GM23248 (cell line): ENCODE results near the gene SCGB1C1. TPM values are rescaled to one million over a fixed set of nuclear protein-coding genes. Genes with fewer than 3 reads are reported as not detected.
"Not testable (repeated sequence)": the region's sequence is repeated elsewhere in the genome, so short reads cannot be mapped to it uniquely, and the experiment has no call there.

Experiments
- DNase-seq: peaks from one replicate; pipeline ENCODE4 v3.0.0-alpha.2; 2015
- H2AFZ ChIP-seq: fragments of 200-600 bp; sonication (generic); 2 replicates; pipeline ENCODE4 v1.6.1; 2016; ENCODE audit warnings: antibody characterized with exemption
- H3F3A ChIP-seq: fragments of 200-600 bp; sonication (generic); 2 replicates; pipeline ENCODE4 v1.6.1; 2016; ENCODE audit warnings: mild to moderate bottlenecking, antibody characterized with exemption, mixed run types; ENCODE audit not compliant: insufficient read depth
- H3K27ac ChIP-seq: fragments of 200-600 bp; sonication (generic); 2 replicates; pipeline ENCODE4 v1.5.1; 2016; ENCODE audit warnings: mild to moderate bottlenecking
- H3K27me3 ChIP-seq: fragments of 200-600 bp; sonication (generic); replicated peaks from 2 replicates; pipeline ENCODE4 v1.6.1; 2016; ENCODE audit warnings: mild to moderate bottlenecking; ENCODE audit not compliant: insufficient read depth
- H3K36me3 ChIP-seq: fragments of 200-600 bp; sonication (generic); 2 replicates; pipeline ENCODE4 v1.6.1; 2016; ENCODE audit warnings: low read depth, mild to moderate bottlenecking
- H3K4me1 ChIP-seq: fragments of 200-600 bp; sonication (generic); 2 replicates; pipeline ENCODE4 v1.6.1; 2016; ENCODE audit warnings: mild to moderate bottlenecking; ENCODE audit not compliant: insufficient read depth
- H3K4me2 ChIP-seq: fragments of 200-600 bp; sonication (generic); one replicate; pipeline ENCODE4 v1.6.1; 2016; ENCODE audit warnings: mild to moderate bottlenecking; ENCODE audit not compliant: unreplicated experiment
- H3K4me3 ChIP-seq: fragments of 200-600 bp; sonication (generic); 2 replicates; pipeline ENCODE4 v1.5.1; 2016; ENCODE audit warnings: mild to moderate bottlenecking
- H3K79me2 ChIP-seq: fragments of 200-600 bp; sonication (generic); 2 replicates; pipeline ENCODE4 v1.6.1; 2016; ENCODE audit warnings: mild to moderate bottlenecking; ENCODE audit not compliant: insufficient read depth
- H3K9ac ChIP-seq: fragments of 200-600 bp; sonication (generic); 2 replicates; pipeline ENCODE4 v1.6.1; 2016; ENCODE audit warnings: mild to moderate bottlenecking
- H3K9me2 ChIP-seq: fragments of 200-600 bp; sonication (generic); 2 replicates; pipeline ENCODE4 v1.6.1; 2016; ENCODE audit warnings: mixed run types, mild to moderate bottlenecking, moderate library complexity; ENCODE audit not compliant: insufficient read depth
- H3K9me3 ChIP-seq: fragments of 200-600 bp; sonication (generic); one replicate; pipeline ENCODE4 v1.6.1; 2017; ENCODE audit warnings: low read depth
- H4K20me1 ChIP-seq: fragments of 200-600 bp; sonication (generic); 2 replicates; pipeline ENCODE4 v1.6.0; 2016; ENCODE audit not compliant: insufficient read depth
- EZH2 ChIP-seq: fragments of 200-600 bp; sonication (generic); IDR thresholded peaks from 2 replicates; pipeline ENCODE4 v1.6.1; 2018; ENCODE audit warnings: antibody characterized with exemption, mild to moderate bottlenecking; ENCODE audit not compliant: insufficient read depth, poor library complexity, severe bottlenecking
- EZH2phosphoT487 ChIP-seq: fragments of 200-600 bp; sonication (generic); IDR thresholded peaks from 2 replicates; pipeline ENCODE4 v1.6.1; 2018; ENCODE audit warnings: antibody characterized with exemption, moderate library complexity, mild to moderate bottlenecking, low read depth; ENCODE audit not compliant: insufficient read depth
- WGBS, 2 experiments: methylation state at CpG; one replicate each; pipeline ENCODE4 v1.1.6; 2015 to 2017; ENCODE audit warnings: low lambda C conversion rate in 2 of 2, low coverage in 1 of 2; ENCODE audit errors: missing lambda C conversion rate in 2 of 2; 5-methylcytosine and 5-hydroxymethylcytosine counted together
- in situ Hi-C: fragments of 300-500 bp; cut with MboI; formaldehyde crosslinking; loops from 2 replicates; pipeline ENCODE4 v1.15.0; 2020
- polyA plus RNA-seq: library from polyadenylated mRNA; unstranded; fragments of >200 nt; fragmentation: Nextera tagmentation; extraction: Ambion mirVana; gene quantifications from 2 replicates; pipeline ENCODE4 v1.2.1, GENCODE V29; 2016
- total RNA-seq: library from RNA; depleted of rRNA; stranded (reverse); fragments of >200 nt; shearing (Covaris generic); gene quantifications from 2 replicates; pipeline ENCODE4 v1.2.3, GENCODE V29; 2014

The SCGB1C1 gene
- total and polyA plus RNA-seq, 2 experiments from 2014 or later = not detected

- H3K9ac ChIP-seq = no peak overlapping the region
- WGBS, 2 experiments = 85 to 90% methylated on average over 3 of the region's 3 CpGs
- TF ChIP-seq EZH2 (no peak), EZH2phosphoT487 (no peak)
- H3K9me2 ChIP-seq = no peaks in the 10 kb centered on the region
- H3K4me2 ChIP-seq = no peak overlapping the region
- no peaks in the 10 kb centered on the region for H3K4me1 ChIP-seq
- H2AFZ ChIP-seq = no peak overlapping the region
- peaks cover 31% of the 10 kb centered on the region for H3F3A ChIP-seq
- no peak for DNase-seq
- H3K27ac ChIP-seq = no peak overlapping the region
- H3K9me3 ChIP-seq = no peaks in the 10 kb centered on the region
- peaks cover 12% of the 10 kb centered on the region for H3K79me2 ChIP-seq
- H3K27me3 ChIP-seq = no peaks in the 10 kb centered on the region
- no peaks in the 10 kb centered on the region for H4K20me1 ChIP-seq
- in situ Hi-C loops = no loop called here
- H3K36me3 ChIP-seq = peaks cover 27% of the 10 kb centered on the region
- H3K4me3 ChIP-seq = no peak overlapping the region
Observed at GRCh38 chr11:217704-218103, 24.8 kb downstream of the SCGB1C1 start.

GRCh38 chr11:218815-219593 is 26.1 kb downstream of the SCGB1C1 start:
- H3K36me3 ChIP-seq = peaks cover 16% of the 10 kb centered on the region
- H3K9me2 ChIP-seq = no peaks in the 10 kb centered on the region
- no peaks in the 10 kb centered on the region for H3K4me1 ChIP-seq
- TF ChIP-seq EZH2phosphoT487 (no peak), EZH2 (no peak)
- H3K4me2 ChIP-seq = no peak overlapping the region
- no peaks in the 10 kb centered on the region for H4K20me1 ChIP-seq
- in situ Hi-C loops = no loop called here
- DNase-seq = no peak
- H2AFZ ChIP-seq = no peak overlapping the region
- no peak overlapping the region for H3K4me3 ChIP-seq
- H3F3A ChIP-seq = peaks cover 23% of the 10 kb centered on the region
- H3K9me3 ChIP-seq = no peaks in the 10 kb centered on the region
- H3K9ac ChIP-seq = no peak overlapping the region
- H3K27ac ChIP-seq = no peak overlapping the region
- H3K79me2 ChIP-seq = 0 out of 2 replicates have a peak, but pooled peaks cover 1% of the 10 kb centered on the region
- WGBS, 2 experiments = 89 to 90% methylated on average over 27 to 29 of the region's 29 CpGs
- no peaks in the 10 kb centered on the region for H3K27me3 ChIP-seq

- in situ Hi-C loops, H3K27me3 ChIP-seq, H3K9me2 ChIP-seq, H3K4me2 ChIP-seq, H4K20me1 ChIP-seq, H3K4me3 ChIP-seq, H3K4me1 ChIP-seq, DNase-seq, H2AFZ ChIP-seq, H3K36me3 ChIP-seq, H3K9me3 ChIP-seq, H3K27ac ChIP-seq, H3K9ac ChIP-seq: not testable (repeated sequence)
- Histone ChIP-seq H3F3A (peaks cover 17% of the 10 kb centered on the region; the same call in 1 of the 2 replicates), H3K79me2 (0 out of 2 replicates have a peak, but pooled peaks cover 12% of the 10 kb centered on the region)
- 96 to 100% methylated on average over 2 to 3 of the region's 3 CpGs for WGBS, 2 experiments
Observed at GRCh38 chr11:220641-221215, 27.9 kb downstream of the SCGB1C1 start.

GRCh38 chr11:221539-221938 is 28.7 kb downstream of the SCGB1C1 start:
- WGBS, 2 experiments = 83 to 87% methylated on average over 7 of the region's 7 CpGs
- TF ChIP-seq EZH2 (no peak), EZH2phosphoT487 (no peak)
- in situ Hi-C loops = no loop called here

More at GRCh38 chr11:221539-221938, 28.7 kb downstream of the SCGB1C1 start:
- H3K4me2 ChIP-seq = no peak overlapping the region
- 0 out of 2 replicates have a peak, but pooled peaks cover 13% of the 10 kb centered on the region for H3K79me2 ChIP-seq
- H3K4me1 ChIP-seq = no peaks in the 10 kb centered on the region
- H3K9ac ChIP-seq = no peak overlapping the region
- H3K9me3 ChIP-seq = no peaks in the 10 kb centered on the region
- H3K27me3 ChIP-seq = no peaks in the 10 kb centered on the region
- no peaks in the 10 kb centered on the region for H3K36me3 ChIP-seq
- H3K4me3 ChIP-seq = no peak overlapping the region
- H3F3A ChIP-seq = peaks cover 9% of the 10 kb centered on the region; the same call in 1 of the 2 replicates
- H3K27ac ChIP-seq = no peak overlapping the region
- H3K9me2 ChIP-seq = no peaks in the 10 kb centered on the region
- no peak for DNase-seq
- H4K20me1 ChIP-seq = no peaks in the 10 kb centered on the region
- no peak overlapping the region for H2AFZ ChIP-seq
